ENCODE results near the gene MGAT5. TPM values are rescaled to one million over a fixed set of nuclear protein-coding genes. Genes with fewer than 3 reads are reported as not detected.

The MGAT5 gene
- total and polyA plus RNA-seq, 7 donors = 1.1 to 7.0 (median 2.1) TPM

GRCh38 chr2:134365356-134365755 is 111.5 kb downstream of the MGAT5 start:
- Histone ChIP-seq H3K27me3 (ENCODE audit: insufficient read depth in 3 of 3, low read length in 2 of 3) (no peaks in the 10 kb centered on the region), H3K4me1 (peaks cover 46% of the 10 kb centered on the region), H3K4me3 (no peak overlapping the region), H3K27ac (no peak overlapping the region), H3K36me3 (ENCODE audit: insufficient read depth in 1 of 2, low read depth in 1 of 2) (peaks cover 0 to 2% of the 10 kb centered on the region in 2 donors), H3K9me3 (no peaks in the 10 kb centered on the region)
- ATAC-seq = no peak
- intact Hi-C loops (cut with DNase I) = no loop called here
- WGBS, 3 donors = 93 to 99% (median 96%) methylated on average over 3 of the region's 3 CpGs
- DNase-seq = no peak
- no peak for TF ChIP-seq CTCF (IDR thresholded peaks at IDR 0.05)

DNA sequence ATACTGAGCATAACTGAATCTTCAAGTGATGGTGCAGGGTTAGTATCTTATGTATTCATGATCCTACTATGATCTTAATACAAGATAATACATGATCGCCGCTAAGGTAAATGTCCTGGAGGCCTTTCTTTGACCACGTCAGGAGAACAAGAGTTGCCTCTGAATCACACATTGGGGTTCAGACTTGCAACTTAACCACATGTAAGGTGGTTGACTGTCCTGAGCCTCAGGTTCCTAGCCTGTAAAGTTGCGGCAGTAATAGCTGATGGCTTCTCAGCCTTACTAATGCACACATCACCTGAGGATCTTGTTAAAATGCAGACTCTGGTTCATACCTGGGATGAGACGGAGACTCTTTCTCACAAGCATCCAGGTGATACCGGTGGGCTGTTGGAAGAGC is 112.5 kb downstream of the MGAT5 start:
- no peak for TF ChIP-seq CTCF (IDR thresholded peaks at IDR 0.05)
- no peak for DNase-seq
- 98 to 99% (median 99%) methylated on average over 6 of the region's 6 CpGs for WGBS, 3 donors
- Histone ChIP-seq H3K9me3 (no peaks in the 10 kb centered on the region), H3K36me3 (ENCODE audit: insufficient read depth in 1 of 2, low read depth in 1 of 2) (peaks cover 0 to 2% of the 10 kb centered on the region in 2 donors), H3K27me3 (ENCODE audit: insufficient read depth in 3 of 3, low read length in 2 of 3) (no peaks in the 10 kb centered on the region), H3K27ac (no peak overlapping the region), H3K4me3 (no peak overlapping the region), H3K4me1 (peaks cover 38% of the 10 kb centered on the region)
- ATAC-seq = no peak
- intact Hi-C loops (cut with DNase I) = no loop called here

DNA sequence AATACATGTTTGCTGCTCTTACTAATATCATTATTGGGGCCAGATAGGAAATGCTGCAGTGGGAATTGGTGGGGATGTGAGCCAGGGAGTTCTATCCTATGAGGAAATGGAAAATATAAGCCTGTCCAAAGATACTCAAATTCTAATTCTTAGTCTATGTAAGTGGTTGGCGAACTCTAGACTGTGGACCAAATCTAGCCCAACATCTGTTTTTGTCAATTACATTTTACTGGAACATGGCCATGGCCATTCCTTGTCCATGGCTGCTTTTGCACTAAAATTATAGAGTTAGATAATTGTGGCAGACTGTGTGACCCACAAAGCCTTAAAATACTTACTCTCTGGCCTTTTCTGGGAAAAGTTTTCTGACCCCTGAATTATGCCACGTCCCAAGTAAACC is 113.3 kb downstream of the MGAT5 start:
- Histone ChIP-seq H3K4me1 (peaks cover 30% of the 10 kb centered on the region), H3K27ac (no peak overlapping the region), H3K9me3 (no peaks in the 10 kb centered on the region), H3K4me3 (no peak overlapping the region), H3K27me3 (ENCODE audit: insufficient read depth in 3 of 3, low read length in 2 of 3) (no peaks in the 10 kb centered on the region), H3K36me3 (ENCODE audit: insufficient read depth in 1 of 2, low read depth in 1 of 2) (peaks cover 0 to 2% of the 10 kb centered on the region in 2 donors)
- intact Hi-C loops (cut with DNase I) = no loop called here
- TF ChIP-seq CTCF (IDR thresholded peaks at IDR 0.05) = no peak
- 15 to 34% (median 27%) methylated on average over 2 of the region's 2 CpGs for WGBS, 3 donors
- ATAC-seq (peak in 1 of 4 donors; percentile 38), DNase-seq (no peak)

- intact Hi-C loops (cut with DNase I) = no loop called here
- peaks cover 24% of the 10 kb centered on the region for H3K4me1 ChIP-seq
Observed at GRCh38 chr2:134368009-134368817, 114.3 kb downstream of the MGAT5 start.

More at GRCh38 chr2:134368009-134368817, 114.3 kb downstream of the MGAT5 start:
- H3K27me3 ChIP-seq (ENCODE audit: insufficient read depth in 3 of 3, low read length in 2 of 3) = no peaks in the 10 kb centered on the region
- WGBS, 3 donors = 49 to 63% (median 54%) methylated on average over 6 of the region's 6 CpGs
- H3K9me3 ChIP-seq = no peaks in the 10 kb centered on the region
- ATAC-seq = peak in 3 of 4 donors; percentile 61 to 63 (median 62)
- DNase-seq = no peak
- no peak overlapping the region for H3K27ac ChIP-seq
- no peak for TF ChIP-seq CTCF (IDR thresholded peaks at IDR 0.05)
- H3K36me3 ChIP-seq (ENCODE audit: insufficient read depth in 1 of 2, low read depth in 1 of 2) = no peaks in the 10 kb centered on the region
- no peak overlapping the region for H3K4me3 ChIP-seq

Measured in psoas muscle (tissue), 8 donors.